ENCODE data around the gene UBR3. TPM values are rescaled to one million over a fixed set of nuclear protein-coding genes. Genes with fewer than 3 reads are reported as not detected.
"Not testable (repeated sequence)": the region's sequence is repeated elsewhere in the genome, so short reads cannot be mapped to it uniquely, and the experiment has no call there.

UBR3 gene
- total RNA-seq, 1 experiment from 2014 or later, result 17.1 TPM

- DNase-seq (ENCODE audit: low spot score), result not testable (repeated sequence)
Observed at GRCh38 chr2:169936652-169937051, 109.4 kb downstream of the UBR3 start.

- DNase-seq (ENCODE audit: low spot score), result no peak
Observed at GRCh38 chr2:169945515-169945914, 118.3 kb downstream of the UBR3 start.

GRCh38 chr2:169946092-169946491 lies 118.8 kb downstream of the UBR3 start:
- DNase-seq (ENCODE audit: low spot score), result no peak

GRCh38 chr2:169946546-169946945 lies 119.3 kb downstream of the UBR3 start:
- DNase-seq (ENCODE audit: low spot score), result no peak

GRCh38 chr2:169955940-169956339 lies 128.7 kb downstream of the UBR3 start:
- DNase-seq (ENCODE audit: low spot score), result no peak

- DNase-seq (ENCODE audit: low spot score), result not testable (repeated sequence)
Observed at GRCh38 chr2:169957219-169957618, 130.0 kb downstream of the UBR3 start.

- DNase-seq (ENCODE audit: low spot score), result peak; percentile 20
Observed at GRCh38 chr2:169961911-169962310, 134.7 kb downstream of the UBR3 start.

GRCh38 chr2:169963786-169964185 lies 136.5 kb downstream of the UBR3 start:
- no peak for DNase-seq (ENCODE audit: low spot score)

GRCh38 chr2:169964740-169965139 lies 137.5 kb downstream of the UBR3 start:
- no peak for DNase-seq (ENCODE audit: low spot score)

GRCh38 chr2:169965495-169965894 lies 138.2 kb downstream of the UBR3 start:
- no peak for DNase-seq (ENCODE audit: low spot score)

GRCh38 chr2:169966454-169966853 lies 139.2 kb downstream of the UBR3 start:
- no peak for DNase-seq (ENCODE audit: low spot score)

GRCh38 chr2:169968743-169969142 lies 141.5 kb downstream of the UBR3 start:
- DNase-seq (ENCODE audit: low spot score), result no peak

GRCh38 chr2:169975221-169975620 lies 148.0 kb downstream of the UBR3 start:
- DNase-seq (ENCODE audit: low spot score), result no peak

- DNase-seq (ENCODE audit: low spot score), result no peak
Observed at GRCh38 chr2:169976335-169976851, 149.1 kb downstream of the UBR3 start.

GRCh38 chr2:169977530-169977929 lies 150.3 kb downstream of the UBR3 start:
- no peak for DNase-seq (ENCODE audit: low spot score)

- no peak for DNase-seq (ENCODE audit: low spot score)
Observed at GRCh38 chr2:169978402-169979017, 151.3 kb downstream of the UBR3 start.

- DNase-seq (ENCODE audit: low spot score), result no peak
Observed at GRCh38 chr2:169979025-169979424, 151.8 kb downstream of the UBR3 start.

GRCh38 chr2:169980001-169980400 lies 152.7 kb downstream of the UBR3 start:
- DNase-seq (ENCODE audit: low spot score), result no peak

GRCh38 chr2:169980643-169981042 lies 153.4 kb downstream of the UBR3 start:
- DNase-seq (ENCODE audit: low spot score), result no peak

- no peak for DNase-seq (ENCODE audit: low spot score)
Observed at GRCh38 chr2:169982929-169983328, 155.7 kb downstream of the UBR3 start.

- no peak for DNase-seq (ENCODE audit: low spot score)
Observed at GRCh38 chr2:169983506-169983905, 156.3 kb downstream of the UBR3 start.

- DNase-seq (ENCODE audit: low spot score), result no peak
Observed at GRCh38 chr2:169984145-169984544, 156.9 kb downstream of the UBR3 start.

- no peak for DNase-seq (ENCODE audit: low spot score)
Observed at GRCh38 chr2:169994752-169995151, 167.5 kb downstream of the UBR3 start.

Measured in H4 (cell line).